DMS79 treated with DMSO at 0.1 percent for 48 hours (cell line): ENCODE data around the gene AHRR.

Experiments used
- DNase-seq: peaks from one replicate; lab custom pipeline; 2025; lab: John Stamatoyannopoulos, UW

Gene AHRR

DNA sequence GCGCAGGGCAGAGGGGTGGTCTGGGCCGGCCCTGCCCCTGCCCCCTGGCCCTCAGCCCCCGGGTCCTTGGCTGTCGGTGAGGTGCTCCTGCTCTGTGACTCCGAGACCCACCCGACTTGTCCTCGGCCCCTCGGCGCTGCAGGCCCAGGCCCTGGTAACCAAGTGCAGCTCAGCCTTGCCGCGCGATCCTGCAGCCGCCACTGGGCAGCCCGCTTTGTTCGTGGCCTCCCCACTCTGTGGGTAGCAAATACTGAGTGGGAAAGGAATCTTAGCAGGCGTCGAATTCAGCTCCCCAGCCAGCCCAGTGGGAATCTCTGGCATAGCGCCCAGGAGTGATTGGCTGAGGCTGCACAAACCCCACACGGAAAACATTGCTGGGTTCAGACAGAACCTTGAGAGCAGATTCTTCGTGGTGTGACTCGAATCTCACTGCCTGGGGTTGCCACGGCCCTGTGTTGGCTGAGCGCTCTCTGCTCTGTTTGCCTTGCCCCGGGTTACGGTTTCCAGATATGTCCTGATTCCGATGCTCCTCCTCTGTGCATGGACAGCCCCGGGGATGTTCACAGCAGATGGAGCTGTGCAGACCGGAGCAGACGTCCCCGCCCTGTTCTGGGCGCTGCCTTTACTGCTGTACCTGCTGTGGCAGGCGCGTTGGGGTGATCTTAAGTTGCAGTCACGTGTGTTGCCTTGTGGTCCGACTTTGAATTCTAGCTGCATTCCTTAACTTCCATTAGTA, 108.1 kb downstream of the AHRR start:
- no peak for DNase-seq

DNA sequence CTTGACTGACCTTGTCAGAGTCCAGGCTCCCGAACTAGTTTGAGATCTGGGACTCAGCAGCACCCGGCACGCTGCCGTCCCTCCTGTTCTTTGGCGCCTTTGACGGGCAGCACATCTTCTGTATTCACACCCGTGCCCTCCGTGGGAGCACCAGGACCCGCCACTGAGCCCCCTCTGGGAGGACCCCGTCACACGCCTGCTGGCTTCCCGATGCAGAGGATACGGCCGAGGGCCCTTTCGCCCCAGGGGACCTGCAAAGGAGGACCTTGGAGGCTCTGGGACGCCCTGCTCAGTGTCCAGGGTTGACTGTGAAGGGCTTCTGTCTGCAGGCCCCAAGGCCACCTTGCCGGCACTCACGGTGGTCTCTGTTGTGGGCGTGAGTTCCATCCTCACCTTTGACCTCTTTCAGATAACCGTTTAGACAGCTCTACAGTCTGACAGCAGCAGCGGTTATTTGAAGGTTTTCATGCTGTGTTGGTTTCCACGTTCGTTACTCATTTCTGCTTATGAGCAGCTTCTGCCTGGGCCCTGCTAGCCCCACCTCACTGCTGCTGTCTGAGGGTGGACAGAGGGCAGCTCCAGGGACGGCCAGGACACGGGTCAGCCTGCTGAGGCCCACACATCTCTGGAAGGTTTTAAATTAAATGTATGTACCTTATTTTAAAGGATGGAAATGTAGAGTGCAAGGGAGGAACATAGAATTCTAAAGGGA, 108.9 kb downstream of the AHRR start:
- no peak for DNase-seq

DNA sequence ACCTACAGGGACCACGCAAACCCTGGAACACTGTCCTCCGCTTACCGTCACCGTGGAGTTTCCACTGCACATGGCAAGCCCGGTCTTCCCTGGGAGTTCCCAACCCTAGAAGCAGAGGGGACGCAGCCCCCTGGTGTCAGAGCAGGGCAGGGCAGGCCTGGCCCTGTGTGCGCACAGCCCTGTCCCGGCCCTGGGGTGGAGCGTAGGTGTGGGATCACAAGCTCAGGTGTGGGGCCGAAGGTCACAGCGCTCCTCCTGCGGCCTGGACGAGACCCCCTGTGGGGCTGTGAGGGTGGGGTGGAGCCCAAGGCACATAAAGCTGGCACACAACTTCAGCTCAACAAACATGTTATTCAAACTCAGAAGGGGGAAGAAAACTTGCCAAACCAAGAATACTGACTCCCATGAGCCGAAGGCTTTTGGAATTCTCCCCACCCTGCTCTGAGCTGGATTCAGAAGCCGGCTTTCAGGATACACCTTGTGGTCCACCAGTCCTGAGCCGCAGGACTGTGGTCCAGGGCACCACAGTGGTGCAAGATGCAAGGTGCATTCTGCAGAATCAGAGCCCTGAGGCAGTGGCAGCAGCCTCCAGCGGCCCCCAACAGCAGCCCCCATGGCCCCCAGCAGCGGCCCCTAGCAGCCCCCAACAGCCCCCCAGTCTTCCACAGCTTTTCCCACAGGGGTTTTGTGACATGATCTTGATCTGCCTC, 109.6 kb downstream of the AHRR start:
- no peak for DNase-seq

DNA sequence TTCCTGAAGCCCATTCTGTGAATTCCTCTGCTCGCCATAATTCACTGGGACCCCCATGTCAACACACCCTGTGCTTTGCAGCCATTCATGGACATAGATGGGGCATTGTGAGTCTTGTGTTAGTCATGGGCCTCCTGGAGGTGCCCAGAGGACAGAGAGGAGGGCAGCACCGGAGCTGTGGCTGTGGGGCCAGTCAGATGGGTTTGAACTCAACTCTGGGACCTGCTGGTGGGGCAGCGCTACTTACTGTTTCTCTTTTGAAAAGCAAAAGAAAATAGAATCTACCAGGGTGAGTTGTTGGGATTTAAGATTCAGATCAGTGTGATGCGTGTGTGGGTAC, 110.2 kb downstream of the AHRR start:
- no peak for DNase-seq

DNA sequence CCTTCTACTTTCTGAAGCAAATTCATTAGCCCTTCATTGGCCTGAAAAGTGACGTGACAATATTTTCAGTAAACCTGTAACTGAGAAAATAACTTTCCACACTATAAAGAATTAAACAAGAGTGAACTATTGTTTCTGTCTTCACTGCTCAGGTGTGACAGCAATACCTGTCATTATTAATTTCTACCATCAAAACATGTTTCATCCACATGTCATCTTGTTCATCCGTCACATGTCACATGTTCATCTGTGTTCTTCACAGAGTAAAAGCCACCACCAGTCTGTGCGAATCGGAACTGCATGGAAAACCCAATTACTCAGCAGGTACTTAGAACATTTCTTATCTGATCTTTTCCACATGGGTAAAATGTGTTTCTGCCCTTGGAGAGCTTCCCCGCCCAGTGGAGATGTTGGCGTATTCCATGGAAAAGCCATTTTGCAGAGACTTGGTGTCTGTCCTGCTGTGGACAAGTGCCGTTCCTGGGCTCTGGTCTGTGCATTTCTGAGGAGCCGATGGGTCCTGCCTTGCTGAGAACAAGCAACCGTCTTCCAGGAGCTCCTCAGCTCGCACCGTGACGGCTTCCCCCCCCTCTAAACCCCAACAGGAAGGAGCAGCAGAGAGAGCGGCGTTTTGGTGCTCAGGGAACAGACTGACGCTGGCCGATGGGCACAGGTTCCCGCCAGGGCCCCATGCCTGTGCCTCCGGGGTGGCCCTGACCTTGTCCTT, 110.8 kb downstream of the AHRR start:
- no peak for DNase-seq

DNA sequence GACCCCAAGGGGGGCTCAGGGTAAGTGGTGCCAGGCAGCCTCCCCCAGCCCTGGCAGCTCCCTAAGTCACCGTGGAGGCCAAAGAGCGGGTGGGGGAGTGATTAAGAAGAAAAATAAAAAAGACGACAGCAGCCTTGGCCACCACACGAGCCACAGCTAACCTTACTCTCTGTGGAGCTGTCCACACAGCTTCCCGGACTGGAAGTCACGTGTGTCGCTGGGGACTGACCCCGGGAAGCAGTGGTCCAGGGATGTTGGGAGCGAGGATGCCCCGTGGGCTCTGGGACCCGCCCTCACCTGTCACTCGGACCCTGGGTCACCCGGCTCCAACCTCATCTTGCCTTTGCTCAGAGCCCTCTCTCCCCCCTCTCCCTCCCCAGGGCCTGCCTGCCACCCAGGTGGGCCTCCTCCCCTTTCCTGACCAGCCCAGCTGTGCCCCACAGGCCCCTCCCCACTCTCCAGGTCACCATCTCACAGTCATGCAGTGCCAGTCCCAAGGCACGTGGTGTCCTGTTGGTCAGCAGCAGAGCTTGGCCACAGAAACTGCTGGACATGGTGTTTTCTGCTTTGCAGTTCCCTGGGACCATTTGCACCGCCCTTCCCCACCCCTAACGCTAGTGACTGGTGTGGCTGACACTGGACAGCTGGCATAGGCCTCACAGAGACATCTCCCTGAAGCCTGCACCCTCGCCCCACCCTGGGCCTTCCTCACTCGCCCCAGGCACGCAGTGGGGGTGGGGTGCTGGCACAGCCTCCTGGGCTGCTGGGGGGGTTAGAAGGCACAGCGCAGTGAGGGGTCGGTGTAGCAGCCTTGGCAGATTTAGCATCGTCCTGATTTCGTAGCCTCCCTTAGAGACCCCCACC, 111.6 kb downstream of the AHRR start:
- no peak for DNase-seq

DNA sequence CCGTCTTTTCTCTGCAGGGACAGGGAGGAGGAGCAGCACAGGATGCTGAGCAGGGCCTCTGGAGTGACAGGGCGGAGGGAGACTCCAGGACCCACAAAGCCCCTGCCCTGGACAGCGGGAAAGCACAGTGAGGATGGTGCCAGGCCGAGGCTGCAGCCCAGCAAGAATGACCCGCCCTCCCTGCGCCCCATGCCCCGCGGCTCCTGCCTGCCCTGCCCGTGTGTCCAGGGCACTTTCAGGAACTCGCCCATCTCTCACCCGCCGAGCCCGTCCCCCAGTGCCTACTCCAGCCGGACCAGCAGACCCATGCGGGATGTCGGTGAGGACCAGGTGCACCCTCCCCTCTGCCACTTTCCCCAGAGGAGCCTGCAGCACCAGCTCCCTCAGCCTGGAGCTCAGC, 112.3 kb downstream of the AHRR start:
- no peak for DNase-seq

DNA sequence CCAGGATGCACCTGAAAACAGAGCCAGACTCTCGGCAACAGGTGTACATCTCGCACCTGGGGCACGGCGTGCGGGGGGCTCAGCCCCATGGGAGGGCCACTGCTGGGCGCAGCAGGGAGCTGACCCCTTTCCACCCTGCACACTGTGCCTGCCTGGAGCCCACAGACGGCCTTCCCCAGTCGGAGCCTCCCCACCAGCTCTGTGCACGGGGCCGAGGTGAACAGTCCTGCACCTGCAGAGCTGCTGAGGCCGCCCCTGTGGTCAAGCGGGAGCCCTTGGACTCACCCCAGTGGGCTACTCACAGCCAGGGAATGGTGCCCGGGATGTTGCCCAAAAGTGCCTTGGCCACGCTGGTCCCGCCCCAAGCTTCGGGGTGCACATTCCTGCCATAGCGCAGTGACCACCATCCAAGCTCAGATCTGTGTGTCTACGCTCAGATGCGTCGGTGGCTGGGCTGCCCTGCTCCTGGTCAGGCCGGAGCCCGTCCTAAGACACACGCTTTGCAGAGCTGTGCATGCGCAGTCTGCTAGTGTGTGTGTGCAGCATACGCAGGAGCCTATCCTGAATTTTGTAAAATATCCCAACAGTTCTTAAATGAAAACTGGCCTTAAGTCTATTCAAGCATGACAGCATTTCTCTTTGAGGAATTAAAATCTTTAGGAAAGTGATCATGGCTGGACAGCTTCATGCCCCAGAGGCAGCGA, 113.1 kb downstream of the AHRR start:
- DNase-seq, result no peak

DNA sequence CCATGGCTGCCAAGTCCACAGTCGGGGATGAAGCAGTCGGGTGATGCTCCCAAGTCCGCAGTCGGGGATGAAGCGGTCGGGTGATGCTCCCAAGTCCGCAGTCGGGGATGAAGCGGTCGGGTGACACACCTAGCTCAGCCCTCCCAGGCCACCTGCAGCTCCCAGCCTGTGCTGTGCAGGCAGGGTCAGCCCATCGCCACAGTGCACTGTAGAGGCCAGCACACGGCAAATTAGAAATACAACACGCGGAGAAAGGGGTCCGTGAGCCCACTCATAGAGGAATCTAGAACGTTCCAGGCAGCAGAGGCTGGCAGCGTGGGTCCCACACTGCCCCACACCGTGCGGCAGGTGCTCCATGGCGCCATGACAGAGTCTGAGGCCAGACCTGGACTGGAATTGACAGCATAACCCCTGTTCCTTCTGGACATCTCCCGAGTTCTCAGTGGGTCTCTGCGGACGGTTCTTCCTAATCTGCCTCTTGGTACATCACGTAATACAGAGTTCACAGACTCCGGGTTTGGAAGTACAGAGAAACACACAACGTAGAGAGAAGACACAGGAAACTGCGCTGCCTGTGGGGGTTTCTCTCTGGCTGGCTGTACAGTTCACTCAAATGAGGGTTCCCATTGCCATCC, 113.8 kb downstream of the AHRR start:
- DNase-seq, result no peak

DNA sequence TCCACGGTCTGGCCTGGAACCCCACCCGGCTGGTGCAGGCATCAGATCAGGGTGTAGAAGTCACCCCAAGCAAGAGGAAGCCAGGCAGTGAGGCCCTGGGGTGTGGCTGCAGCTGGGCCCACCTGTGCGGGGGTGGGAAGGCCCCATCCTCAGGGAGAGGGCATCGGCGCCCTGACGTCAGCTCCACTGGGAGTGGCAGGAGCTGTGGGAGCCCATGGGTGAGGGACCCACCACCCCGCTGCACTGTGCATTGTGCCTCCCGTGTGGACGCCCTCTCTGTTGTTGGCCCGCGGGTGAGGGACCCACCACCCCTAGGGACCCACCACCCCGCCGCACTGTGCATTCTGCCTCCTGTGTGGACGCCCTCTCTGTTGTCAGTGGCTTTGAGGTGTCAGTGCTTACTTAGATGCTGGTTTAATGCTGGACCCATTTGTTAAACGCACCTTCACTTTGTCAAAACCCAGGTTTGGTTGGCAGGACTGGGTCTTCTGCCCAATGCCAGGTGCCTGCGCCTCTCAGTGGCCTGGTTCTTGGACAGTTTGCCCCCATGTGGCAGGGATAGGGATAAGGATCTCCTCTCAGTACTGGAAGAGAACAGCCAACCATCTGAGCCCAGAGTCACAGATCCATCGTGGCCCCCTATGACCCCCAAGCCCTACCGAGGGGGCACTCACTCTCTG, 114.6 kb downstream of the AHRR start:
- DNase-seq, result no peak

DNA sequence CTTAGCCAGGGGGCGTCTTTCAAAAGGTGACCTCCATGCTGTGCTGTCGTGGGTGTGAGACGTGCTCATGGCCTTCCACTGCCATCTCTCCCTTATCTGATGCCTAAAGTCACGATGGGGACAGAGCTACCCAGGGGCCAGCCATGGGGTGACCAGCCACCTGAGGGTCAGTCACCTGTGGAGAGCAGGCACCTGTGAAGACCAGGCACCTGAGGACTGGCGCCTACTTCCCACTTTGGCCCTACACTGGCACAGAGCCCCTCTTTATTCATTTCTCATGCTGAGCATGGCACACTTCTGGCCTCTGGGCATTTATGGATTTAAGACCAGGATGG, 115.1 kb downstream of the AHRR start:
- no peak for DNase-seq

DNA sequence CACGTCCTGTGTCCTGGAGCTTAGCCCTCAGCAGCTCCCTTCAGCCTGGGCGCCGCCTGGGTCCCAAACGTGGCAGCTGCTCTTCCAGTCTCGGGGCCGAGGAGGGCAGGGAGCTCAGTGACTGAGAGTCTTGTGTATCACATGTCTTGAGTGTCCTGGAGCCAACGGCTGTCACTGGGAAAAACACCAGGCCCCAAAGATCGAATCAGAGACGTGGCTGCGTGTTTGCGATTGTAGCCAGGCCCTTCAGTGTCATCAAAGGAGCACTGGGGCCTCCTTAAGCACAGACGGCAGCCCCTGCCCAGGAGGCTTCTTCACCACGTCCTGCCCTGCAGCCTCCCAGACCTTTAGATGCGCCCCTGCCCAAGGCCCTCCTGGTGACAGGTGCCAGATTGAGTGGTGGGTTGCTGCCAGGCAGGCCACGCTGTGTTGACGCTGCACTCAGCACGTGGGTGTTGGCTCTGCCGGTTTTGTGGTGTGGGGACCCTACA, 115.8 kb downstream of the AHRR start:
- DNase-seq, result no peak

DNA sequence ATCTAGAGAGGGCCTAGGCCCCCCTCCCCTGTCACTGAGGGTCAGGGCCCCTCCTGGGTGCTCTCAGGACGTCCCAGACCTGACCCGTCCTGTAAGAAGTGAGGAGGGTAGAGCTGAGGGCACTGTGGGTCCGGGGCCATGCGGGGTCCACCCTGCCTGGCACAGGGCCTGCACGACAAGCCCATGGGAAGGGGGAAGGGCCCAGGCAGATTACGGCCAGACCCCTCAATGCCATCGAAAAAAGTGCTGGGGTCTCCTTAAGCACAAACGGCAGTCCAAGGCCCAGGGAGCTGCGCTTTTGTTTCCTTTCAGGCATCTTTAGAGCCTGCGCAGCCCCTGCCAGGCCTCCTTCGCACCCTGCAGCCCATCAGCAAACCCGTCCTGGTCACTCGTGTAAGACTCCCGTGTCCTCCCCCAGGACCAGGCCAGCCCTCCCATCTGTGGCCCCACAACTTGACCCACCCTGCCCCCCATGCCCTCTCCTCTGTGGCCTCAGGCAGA, 117.0 kb downstream of the AHRR start:
- no peak for DNase-seq

DNA sequence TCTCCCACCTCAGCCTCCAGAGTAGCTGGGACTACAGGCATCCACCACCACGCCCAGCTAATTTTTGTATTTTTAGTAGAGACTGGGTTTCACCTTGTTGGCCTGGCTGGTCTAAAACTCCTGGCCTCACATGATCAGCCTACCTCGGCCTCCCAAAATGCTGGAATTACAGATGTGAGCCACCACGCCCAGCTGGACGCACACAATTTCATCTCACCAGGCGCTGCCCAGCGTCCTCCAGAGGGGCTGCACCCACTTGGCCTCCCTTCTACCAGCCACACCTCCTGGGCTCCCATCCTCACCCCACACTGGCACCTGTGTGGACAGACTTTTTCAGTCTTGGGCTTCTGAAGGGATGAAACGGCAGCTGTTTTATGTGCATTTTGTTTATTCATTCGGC, 117.7 kb downstream of the AHRR start:
- DNase-seq, result no peak

DNA sequence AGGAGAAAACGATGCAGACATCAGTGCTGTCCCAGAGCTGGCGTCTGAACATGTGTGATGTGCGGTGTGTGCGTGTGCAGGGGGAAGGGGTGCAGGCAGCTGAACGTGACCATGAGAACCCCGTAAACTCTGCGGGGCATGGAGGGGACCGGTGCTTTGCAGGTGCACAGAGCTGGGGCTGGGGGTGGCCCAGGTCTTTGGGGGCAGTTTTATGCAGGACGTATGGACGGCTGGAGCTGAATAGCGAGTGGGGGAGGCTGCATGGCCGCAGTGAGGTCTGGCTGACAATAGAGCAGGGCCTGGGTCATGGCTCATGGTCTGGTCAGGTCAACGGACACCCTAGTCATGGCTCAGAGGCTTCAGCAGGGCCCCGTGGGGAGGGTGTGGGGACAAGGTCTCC, 118.1 kb downstream of the AHRR start:
- no peak for DNase-seq

DNA sequence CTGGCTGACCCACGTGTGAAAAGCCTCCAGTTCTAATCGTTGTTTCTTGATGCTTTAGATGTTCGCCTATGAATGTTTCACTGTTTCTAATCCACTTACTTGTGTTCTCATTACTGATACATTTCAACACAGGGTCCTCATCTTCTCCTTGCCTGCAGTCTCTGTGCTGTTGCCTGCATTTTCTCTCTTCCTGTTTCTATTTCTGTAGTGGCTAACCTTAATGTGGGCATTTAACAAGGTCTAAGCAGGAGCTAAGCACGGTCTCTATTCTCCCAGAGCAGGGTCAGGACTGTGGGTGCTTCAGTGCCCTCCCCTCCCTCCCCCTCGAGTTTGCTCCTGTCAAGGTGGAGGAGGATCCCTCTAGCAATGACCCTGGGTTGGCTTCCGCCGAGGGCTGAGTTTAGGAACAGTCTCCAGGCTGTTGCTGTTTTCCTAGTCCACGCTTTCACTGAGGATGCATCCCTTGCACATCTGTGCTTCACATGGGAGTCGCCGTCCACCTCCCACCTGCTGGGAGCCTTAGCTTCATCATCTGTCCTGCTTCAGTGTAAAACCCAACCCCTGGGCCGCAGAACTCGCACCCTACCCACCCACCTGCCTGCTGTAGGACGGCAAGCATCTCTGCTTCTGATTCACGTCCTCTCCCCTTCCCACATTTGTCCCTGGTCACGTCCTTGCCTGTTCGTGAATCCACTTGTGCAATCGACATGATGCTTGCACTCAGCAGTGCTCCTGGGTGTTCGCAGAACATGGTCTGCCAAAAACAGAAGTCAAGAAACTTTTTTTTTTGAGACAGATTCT, 119.1 kb downstream of the AHRR start:
- DNase-seq, result no peak

DNA sequence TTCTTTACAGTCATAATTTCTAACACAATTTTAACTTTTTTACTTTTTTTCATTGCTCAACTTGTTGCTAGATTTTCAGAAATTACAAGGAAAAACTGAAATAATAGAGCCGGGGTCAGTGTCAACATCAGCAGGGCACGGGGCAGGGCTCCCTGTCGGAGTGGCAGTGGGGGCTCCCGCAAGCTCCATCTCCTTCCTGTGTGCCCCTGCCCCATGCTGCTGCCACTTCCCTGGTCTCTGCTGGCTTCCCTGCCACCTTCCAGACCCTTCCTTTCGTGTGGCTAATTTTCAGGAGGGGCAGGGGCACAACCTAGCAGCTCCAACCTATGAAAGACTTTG, 120.5 kb downstream of the AHRR start:
- no peak for DNase-seq

DNA sequence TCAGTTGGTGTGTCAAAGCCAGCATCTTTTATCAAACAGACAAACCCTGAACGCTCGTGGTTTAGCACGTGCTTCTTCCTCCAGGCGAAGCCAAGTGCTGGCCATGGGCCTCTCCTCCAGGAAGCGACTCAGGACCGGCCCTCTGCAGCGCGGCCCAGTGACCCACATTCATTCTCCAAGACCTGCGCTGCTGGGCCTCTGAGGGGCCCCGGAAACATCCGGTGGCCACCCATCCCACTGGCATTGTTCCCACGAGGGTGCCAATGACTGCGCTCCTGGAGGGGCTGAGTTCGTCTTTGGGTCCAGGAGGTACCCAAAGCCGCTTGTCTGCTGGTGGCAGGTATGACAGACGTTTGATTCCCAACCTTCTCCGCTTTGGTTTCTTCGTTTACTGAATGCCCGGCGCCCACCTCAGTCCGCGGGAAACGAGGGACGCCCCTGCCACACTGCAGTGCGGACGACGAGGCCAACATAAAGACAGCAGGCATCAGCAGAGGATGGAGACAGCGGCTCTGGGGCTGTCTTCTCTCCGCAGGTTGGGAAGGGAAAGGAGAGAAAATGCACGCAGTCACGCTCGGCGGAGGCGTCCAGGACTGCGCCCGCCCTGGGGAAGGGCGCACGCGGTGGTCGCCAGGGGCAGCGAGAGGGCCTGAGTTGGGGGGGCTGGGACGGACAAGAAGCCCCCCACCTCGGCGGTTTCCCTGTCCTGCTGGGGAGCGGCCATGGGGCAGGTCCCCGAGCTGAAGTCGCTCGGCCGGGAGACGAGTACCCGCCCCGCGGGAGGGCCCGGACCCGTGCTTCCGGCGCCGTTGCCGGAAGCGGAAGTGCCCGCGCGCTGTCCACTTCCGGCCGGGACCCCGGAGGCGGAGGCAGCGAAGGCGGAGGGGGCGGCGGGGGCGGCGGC, 121.1 kb downstream of the AHRR start, which contains the start of gene EXOC3:
TSS of gene EXOC3 (plus strand) at position 842 of the 904 bp plus-strand sequence. CDS start 3,030 bp downstream, outside the sequence.
- peak; percentile 13 for DNase-seq
